Measurements from ENCODE around the gene E4F1. TPM values are rescaled to one million over a fixed set of nuclear protein-coding genes. Genes with fewer than 3 reads are reported as not detected.

Gene E4F1
- total and polyA plus RNA-seq, 9 of the 15 experiments (the other 6 are each of a cell fraction or from before 2014, with no cell fraction given): 0.48 to 94.9 (median 20.4) TPM

DNA sequence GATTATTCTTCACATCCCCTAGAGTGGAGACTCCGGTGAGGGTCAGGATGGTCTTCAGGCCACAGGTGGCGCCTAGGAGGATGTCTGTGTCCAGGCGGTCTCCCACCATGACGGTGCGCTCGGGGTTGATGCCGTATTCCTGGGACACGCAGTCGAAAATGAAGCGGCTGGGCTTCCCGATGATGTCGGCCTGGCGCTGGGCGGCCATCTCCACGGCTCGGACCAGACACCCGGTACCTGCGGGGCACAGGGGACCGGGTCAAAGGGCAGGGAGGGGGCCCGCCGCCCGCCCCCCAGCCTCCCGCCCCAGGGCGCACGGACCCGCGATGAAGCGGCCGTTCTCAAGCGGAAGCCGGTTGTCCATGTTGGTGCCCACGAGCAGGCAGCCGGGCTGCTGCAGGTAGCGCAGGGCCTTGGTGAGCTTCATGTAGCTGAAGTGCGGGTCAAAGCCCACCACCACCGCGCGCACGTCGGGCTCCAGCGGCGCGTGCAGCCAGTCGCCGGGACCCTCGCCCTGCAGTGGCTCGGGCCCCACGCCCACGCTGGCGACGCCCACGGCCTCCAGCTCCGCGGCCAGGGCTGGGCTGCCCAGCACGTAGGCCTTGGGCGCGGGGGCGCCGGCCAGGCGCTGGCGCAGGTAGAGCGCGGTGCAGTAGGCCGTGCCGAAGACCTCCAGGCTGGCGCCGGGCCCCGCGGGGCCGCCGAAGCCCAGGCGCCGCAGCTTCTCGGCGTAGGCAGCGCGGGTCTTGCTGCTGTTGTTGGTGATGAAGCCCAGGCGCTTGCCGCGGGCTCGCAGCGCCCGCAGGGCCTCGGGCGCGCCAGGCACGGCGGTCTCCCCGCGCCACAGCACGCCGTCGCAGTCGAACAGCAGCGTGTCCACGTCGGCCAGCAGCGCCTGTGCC is 9.3 kb upstream of the E4F1 start (continued):
- peak in 1 of 2 experiments; percentile 52; a peak in 1 of 4 replicates for TF ChIP-seq NONO (IDR thresholded peaks at IDR 0.05; ENCODE audit: low read depth in 2 of 2, low read length in 1 of 2)
- TF ChIP-seq SOX6 (IDR thresholded peaks at IDR 0.05): no peak
- no peak for TF ChIP-seq CHD4 (IDR thresholded peaks at IDR 0.05; ENCODE audit: insufficient read depth, insufficient replicate concordance, low read depth, low read length, poor library complexity, severe bottlenecking)
- no peak for TF ChIP-seq ETV5 (CRISPR knock-in tag; IDR thresholded peaks at IDR 0.05; ENCODE audit: low read depth)
- TF ChIP-seq TRIM24 (IDR thresholded peaks at IDR 0.05): no peak
- no peak for TF ChIP-seq SMAD2 (IDR thresholded peaks at IDR 0.05; ENCODE audit: low read depth, low read length)
- no peak for TF ChIP-seq BDP1 (IDR thresholded peaks at IDR 0.05; ENCODE audit: insufficient read depth, insufficient read length)
- TF ChIP-seq ZZZ3 (IDR thresholded peaks at IDR 0.05): no peak
- TF ChIP-seq ARHGAP35 (IDR thresholded peaks at IDR 0.05; ENCODE audit: partially characterized antibody): no peak
- no peak for TF ChIP-seq RBM25 (IDR thresholded peaks at IDR 0.05; ENCODE audit: low read depth, low read length, severe bottlenecking)
- TF ChIP-seq HNRNPUL1 (IDR thresholded peaks at IDR 0.05; ENCODE audit: low read length): no peak
- TF ChIP-seq ZNF134 (CRISPR knock-in tag; conservative IDR thresholded peaks at IDR 0.05): no peak
- no peak for TF ChIP-seq ZNF695 (CRISPR knock-in tag; IDR thresholded peaks at IDR 0.05)
- TF ChIP-seq ZBTB1 (CRISPR knock-in tag; IDR thresholded peaks at IDR 0.05; ENCODE audit: borderline replicate concordance, low read depth): no peak
- TF ChIP-seq, protein P1, sequence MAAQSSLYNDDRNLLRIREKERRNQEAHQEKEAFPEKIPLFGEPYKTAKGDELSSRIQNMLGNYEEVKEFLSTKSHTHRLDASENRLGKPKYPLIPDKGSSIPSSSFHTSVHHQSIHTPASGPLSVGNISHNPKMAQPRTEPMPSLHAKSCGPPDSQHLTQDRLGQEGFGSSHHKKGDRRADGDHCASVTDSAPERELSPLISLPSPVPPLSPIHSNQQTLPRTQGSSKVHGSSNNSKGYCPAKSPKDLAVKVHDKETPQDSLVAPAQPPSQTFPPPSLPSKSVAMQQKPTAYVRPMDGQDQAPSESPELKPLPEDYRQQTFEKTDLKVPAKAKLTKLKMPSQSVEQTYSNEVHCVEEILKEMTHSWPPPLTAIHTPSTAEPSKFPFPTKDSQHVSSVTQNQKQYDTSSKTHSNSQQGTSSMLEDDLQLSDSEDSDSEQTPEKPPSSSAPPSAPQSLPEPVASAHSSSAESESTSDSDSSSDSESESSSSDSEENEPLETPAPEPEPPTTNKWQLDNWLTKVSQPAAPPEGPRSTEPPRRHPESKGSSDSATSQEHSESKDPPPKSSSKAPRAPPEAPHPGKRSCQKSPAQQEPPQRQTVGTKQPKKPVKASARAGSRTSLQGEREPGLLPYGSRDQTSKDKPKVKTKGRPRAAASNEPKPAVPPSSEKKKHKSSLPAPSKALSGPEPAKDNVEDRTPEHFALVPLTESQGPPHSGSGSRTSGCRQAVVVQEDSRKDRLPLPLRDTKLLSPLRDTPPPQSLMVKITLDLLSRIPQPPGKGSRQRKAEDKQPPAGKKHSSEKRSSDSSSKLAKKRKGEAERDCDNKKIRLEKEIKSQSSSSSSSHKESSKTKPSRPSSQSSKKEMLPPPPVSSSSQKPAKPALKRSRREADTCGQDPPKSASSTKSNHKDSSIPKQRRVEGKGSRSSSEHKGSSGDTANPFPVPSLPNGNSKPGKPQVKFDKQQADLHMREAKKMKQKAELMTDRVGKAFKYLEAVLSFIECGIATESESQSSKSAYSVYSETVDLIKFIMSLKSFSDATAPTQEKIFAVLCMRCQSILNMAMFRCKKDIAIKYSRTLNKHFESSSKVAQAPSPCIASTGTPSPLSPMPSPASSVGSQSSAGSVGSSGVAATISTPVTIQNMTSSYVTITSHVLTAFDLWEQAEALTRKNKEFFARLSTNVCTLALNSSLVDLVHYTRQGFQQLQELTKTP (IDR thresholded peaks at IDR 0.05; ENCODE audit: low read depth in 1 of 2, partially characterized antibody in 2 of 2): no peak
- TF ChIP-seq, protein P2, sequence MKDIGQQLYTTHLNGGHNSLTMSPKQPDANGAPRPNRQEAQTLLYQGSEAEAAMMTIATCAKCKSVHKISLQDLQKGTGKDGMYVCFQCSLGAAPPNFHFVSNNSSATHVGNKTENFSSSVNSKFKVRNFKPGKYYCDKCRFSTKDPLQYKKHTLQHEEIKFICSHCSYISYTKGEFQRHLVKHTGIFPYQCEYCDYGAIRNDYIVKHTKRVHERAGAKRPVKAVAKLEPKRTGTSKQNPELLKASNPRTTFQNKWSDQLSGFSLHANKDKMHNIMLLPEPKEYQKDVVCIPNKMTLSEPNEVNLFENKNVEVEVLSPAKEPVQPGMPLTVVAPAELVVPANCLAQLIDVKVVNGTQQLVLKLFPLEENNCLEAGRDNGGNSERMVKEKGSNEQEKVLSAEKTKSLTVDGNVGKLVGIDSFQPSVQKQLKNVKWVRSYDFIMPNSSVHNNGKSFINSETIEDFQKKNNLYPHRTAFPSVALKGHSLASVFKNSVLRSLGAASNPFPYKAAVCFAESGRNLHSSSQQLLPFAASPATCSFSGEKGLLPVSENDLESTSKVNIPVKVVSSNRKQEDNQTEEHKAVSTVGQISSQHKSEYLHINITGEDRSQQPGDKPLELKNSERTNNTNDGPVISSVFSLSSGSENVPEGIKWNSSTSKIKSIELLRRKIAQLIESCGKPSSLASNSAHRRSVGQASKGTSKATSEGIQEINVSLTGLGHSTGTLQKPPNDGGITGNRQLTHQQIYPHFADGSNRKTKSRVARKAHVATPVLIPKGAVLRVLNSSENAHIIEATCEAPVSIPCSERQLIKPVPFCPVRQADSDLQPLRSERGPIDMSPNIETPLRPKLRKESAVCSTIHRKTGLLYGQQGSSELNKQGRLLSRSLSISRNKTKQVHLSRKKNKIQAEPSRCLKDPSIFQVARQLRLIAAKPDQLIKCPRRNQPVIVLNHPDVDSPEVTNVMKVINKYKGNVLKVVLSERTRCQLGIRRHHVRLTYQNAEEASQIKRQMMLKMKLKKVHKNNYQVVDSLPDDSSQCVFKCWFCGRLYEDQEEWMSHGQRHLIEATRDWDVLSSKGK (CRISPR knock-in tag; IDR thresholded peaks at IDR 0.05): no peak
- no peak for TF ChIP-seq CEBPG (CRISPR knock-in tag; IDR thresholded peaks at IDR 0.05)
- TF ChIP-seq CEBPG (tag; conservative IDR thresholded peaks at IDR 0.05 in 1 of 2, IDR thresholded peaks at IDR 0.05 in 1 of 2): no peak
- no peak for TF ChIP-seq CXXC5 (CRISPR knock-in tag; IDR thresholded peaks at IDR 0.05)
- TF ChIP-seq ZNF644 (tag; IDR thresholded peaks at IDR 0.05; ENCODE audit: low read depth): no peak

Data from K562 (cell line).